ENCODE results near the gene ZDHHC11B.
"Not testable (repeated sequence)": the region's sequence is repeated elsewhere in the genome, so short reads cannot be mapped to it uniquely, and the experiment has no call there.

The ZDHHC11B gene

GRCh38 chr5:685262-686171 is 99.0 kb downstream of the ZDHHC11B start:
- no peak for DNase-seq (ENCODE audit: low read depth)

GRCh38 chr5:684751-685216 is 99.7 kb downstream of the ZDHHC11B start:
- DNase-seq (ENCODE audit: low read depth): no peak

- DNase-seq (ENCODE audit: low read depth): no peak
Measured at GRCh38 chr5:683551-684481, 100.7 kb downstream of the ZDHHC11B start.

GRCh38 chr5:682651-683358 is 101.7 kb downstream of the ZDHHC11B start:
- not testable (repeated sequence) for DNase-seq (ENCODE audit: low read depth)

DNA sequence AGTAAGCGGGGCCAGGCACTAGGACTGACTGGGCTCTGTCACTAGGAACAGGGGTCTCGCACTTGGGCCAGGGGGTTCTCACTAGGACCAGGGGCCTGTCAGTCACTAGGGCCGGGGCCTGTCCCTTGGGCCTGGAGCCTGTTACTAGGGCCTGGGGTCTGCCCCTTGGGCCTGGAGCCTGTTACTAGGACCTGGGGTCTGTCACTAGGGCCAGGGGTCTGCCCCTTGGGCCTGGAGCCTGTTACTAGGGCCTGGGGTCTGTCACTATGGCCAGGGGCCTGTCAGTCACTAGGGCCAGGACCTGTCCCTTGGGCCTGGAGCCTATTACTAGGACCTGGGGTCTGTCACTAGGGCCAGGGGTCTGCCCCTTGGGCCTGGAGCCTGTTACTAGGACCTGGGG is 102.3 kb downstream of the ZDHHC11B start:
- not testable (repeated sequence) for DNase-seq (ENCODE audit: low read depth)

- DNase-seq (ENCODE audit: low read depth): not testable (repeated sequence)
Measured at GRCh38 chr5:681317-682191, 103.0 kb downstream of the ZDHHC11B start.

DNA sequence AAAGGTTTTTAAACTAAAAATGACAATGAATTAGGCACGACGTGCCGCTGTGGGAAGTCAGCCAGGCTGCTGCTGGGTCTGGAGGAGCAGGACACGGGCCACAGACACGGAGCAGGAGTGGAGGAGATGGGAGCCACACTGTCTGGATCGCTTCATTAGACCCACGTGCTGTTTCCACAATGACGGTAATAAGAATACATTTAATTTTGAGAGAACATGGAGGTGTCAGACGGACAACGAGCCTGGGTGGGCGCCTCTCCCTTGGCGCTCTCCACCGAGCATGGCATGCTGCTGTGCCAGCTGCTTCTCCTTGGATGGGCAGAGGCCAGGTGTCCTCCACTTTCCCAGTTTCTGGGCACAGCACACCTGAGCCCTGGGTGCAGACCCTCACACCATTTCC is 103.7 kb downstream of the ZDHHC11B start:
- not testable (repeated sequence) for DNase-seq (ENCODE audit: low read depth)

DNA sequence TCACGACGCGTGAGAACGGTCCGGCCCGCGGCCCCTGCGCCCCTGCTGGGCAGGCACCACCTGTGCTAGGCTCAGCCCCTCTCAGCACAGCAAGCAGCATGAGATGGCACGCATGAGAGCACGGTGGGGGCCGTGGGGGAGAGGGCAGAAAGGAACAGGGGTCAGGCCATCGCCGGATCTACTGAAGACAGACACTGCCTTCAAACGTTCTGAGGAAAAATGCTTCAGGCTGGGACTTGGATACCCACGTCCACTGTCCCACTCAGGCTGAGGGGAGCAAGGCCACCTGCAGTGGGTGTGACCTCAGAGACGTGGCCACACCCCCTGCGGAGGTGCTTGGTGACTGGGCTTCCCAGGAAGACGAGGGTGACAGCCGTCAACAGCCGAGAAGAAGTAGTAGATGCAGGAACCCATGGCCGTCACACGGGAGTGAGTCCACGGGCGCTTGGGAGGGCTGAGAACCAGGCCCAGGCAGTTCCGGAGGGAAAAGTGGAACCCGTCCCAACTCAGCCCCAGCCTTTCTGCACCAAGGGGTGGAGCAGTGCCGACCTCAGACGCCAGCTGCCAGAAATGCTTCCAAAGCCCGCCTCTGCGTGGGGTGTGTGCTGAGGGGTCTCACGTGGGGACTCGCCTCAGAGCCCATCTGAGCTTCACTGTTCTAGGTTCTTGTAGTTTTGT is 104.3 kb downstream of the ZDHHC11B start:
- DNase-seq (ENCODE audit: low read depth): not testable (repeated sequence)

DNA sequence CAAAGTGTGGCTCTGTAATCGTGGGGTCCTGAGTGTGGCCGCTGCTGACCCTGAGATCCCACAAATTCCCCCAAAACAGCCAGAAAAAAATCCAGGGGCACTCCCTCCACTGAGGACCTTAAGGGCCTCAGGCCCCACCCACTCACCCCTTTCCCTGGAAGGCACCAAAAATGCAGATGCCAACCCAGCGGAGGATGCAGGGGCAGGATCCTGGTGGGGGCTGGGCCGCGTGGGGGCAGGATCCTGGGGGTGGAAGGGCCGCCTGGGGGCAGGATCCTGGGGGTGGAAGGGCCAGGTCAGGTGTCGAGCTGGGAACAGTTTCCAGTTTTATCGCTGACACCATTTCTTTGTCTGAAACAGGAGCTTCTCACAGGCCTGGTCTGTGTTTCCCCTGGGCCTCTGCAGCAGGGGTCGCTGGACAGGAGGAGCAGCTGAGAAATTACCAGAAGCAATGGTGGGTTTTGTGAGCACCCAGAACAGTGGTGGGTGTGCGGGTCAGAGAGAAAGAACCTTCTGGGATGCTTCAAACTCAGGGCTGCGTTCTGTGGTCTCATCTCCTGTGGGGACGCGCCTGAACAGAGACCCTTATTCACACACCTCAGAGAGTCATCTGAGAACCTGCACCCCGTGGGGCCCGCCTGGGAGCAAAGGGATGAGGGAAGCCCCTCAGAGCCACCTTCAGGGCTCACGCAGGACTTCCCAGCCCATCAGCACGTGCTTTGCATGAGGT is 105.2 kb downstream of the ZDHHC11B start:
- DNase-seq (ENCODE audit: low read depth): not testable (repeated sequence)

GRCh38 chr5:678521-678920 is 106.0 kb downstream of the ZDHHC11B start:
- not testable (repeated sequence) for DNase-seq (ENCODE audit: low read depth)

- no peak for DNase-seq (ENCODE audit: low read depth)
Measured at GRCh38 chr5:677131-678101, 107.1 kb downstream of the ZDHHC11B start.

DNA sequence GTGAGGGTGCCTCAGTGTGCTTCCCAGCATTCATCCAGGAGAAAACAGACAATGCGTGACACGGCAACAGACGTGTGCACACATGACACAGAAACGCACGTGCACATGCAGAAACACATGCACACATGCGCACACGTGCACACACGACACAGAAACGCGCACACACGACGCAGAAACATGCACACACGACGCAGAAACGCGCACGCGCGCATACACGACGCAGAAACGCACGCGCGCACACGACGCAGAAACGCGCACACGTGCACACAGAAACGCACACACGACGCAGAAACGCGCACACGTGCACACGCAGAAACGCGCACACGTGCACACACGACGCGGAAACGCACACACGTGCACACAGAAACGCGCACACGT is 107.8 kb downstream of the ZDHHC11B start:
- DNase-seq (ENCODE audit: low read depth): no peak

DNA sequence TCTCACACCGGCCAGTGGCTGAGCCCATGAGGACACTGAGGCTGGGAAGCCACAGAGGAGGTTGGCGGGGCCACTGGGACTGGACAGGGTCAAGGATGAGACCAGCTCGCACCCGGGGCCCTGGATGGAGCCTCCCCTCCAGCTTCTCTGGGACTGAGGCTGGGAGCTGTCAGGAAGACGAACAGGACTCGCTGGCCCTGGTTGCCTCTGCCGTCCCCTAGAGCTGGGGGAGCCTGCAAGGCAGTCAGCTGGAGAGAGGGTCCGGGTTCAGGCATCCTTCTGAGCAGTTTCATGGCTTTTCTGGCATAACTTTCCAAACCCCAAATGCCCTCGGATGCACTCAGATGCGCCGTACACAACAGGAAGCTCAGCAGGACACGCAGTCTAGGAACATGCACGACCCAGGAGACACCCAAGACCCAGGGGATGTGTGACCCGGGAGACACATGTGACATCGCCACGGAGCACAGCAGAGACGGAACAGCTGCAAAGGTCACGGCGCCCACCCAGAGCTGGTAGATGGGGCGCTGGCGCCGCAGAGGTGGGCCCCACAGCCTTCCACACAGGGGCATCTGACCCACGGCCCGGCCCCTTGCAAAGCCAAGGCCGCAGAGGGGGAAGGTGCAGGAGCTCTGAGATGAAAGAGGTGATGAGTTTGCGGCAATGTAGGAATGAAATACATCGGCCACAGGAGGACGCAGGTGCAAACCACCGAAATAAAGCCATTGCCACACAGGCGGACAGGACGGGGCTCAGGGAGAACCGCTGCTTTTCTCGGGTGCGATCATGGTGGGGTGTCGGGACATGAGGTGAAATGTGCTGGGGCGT is 108.4 kb downstream of the ZDHHC11B start:
- no peak for DNase-seq (ENCODE audit: low read depth)

GRCh38 chr5:675111-675870 is 109.2 kb downstream of the ZDHHC11B start:
- no peak for DNase-seq (ENCODE audit: low read depth)

DNA sequence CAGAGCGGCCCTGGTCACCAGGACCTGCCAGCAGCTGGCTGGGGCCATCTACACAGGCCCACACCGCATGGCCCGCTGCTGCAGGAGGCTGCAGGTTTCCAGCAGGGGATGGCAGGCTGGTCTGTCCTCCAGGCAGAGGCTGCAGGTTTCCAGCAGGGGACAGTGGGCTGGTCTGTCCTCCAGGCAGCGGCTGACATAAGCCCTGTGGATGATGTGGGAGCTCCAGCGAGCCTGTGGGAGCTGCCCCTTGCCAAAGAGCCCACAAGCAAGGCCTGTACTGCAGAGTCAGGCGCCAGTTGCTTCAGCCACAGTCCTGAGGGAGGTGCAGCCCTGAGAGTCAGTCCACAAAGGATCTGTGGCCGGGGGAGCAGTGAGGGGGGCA is 109.9 kb downstream of the ZDHHC11B start:
- no peak for DNase-seq (ENCODE audit: low read depth)

DNA sequence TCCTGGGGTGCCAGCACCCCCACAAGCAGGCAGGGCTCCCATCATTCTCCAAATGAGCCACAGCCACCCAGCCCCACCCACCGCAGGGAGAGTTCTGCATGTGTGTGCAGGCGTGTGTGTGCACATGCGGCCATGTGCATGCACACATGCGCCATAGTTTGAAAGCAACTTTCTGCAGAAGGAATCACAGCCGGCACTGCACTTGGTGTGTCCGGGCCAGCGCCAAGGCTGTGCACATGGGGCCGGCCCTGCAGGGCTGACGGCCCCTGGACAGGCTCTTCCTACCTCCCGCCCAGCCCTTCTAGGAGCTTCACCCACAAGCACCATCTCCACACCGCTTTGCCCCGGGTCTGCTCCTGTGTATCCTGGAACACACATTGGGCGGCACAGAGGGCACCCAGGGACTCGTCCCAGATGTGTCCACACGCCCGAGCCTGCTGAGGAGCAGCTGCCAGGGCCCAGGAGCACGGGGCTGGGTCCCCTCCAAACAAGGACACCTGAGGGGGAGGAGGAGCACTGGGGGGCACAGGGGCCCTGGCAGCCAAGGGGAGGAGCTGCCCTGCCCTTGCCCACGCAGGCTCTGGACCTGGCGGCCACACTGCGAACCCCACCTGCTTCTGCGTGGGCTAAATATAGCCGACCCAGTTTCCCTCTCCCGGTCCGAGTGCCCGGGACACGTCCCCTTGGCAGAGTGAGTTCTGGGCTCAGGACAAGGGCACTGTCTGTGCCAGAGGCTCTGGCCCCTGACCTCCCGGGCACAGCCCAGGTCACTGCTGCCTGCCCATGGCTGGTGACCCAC is 110.5 kb downstream of the ZDHHC11B start:
- no peak for DNase-seq (ENCODE audit: low read depth)

Measured in stimulated activated CD4-positive, alpha-beta T cell treated with anti-CD3 and anti-CD28 coated beads, Interleukin-2, amount 100 ng/mL, for 4 hours (primary cell).